Small intestine (tissue), 7 donors: Measurements from ENCODE around the gene ZNF24. TPM values are rescaled to one million over a fixed set of nuclear protein-coding genes. Genes with fewer than 3 reads are reported as not detected.

Experiments
- DNase-seq, 2 donors: peaks; one replicate each; pipeline versions ENCODE4 v3.0.0 to v3.0.0-alpha.2; 2013
- FAIRE-seq: peaks from 2 replicates; lab custom pipeline; 2012; peaks lifted over from hg19 to GRCh38; lab: Jason Lieb, UNC
- H3K27ac ChIP-seq, 3 donors: one replicate each; pipeline ENCODE4 v1.5.1; 2013; ENCODE audit warnings: low read length in 2 of 3, mild to moderate bottlenecking in 2 of 3, control low read depth in 1 of 3, inconsistent platforms in 1 of 3, low read depth in 1 of 3, moderate library complexity in 1 of 3
- H3K27me3 ChIP-seq, 3 donors: one replicate each; pipeline ENCODE4 v1.6.1; 2013; ENCODE audit warnings: low read length in 3 of 3, inconsistent platforms in 1 of 3; ENCODE audit not compliant: control insufficient read depth in 3 of 3, insufficient read depth in 3 of 3
- H3K36me3 ChIP-seq, 3 donors: one replicate each; pipeline ENCODE4 v1.6.1; 2013; ENCODE audit warnings: low read length in 3 of 3, inconsistent platforms in 1 of 3, low read depth in 1 of 3, mild to moderate bottlenecking in 1 of 3, moderate library complexity in 1 of 3; ENCODE audit not compliant: control insufficient read depth in 3 of 3, insufficient read depth in 2 of 3
- H3K4me1 ChIP-seq, 3 donors: one replicate each; pipeline ENCODE4 v1.6.1; 2013; ENCODE audit warnings: low read length in 2 of 3, inconsistent platforms in 1 of 3, low read depth in 1 of 3, mild to moderate bottlenecking in 1 of 3, moderate library complexity in 1 of 3; ENCODE audit not compliant: control insufficient read depth in 3 of 3, insufficient read depth in 2 of 3
- H3K4me3 ChIP-seq, 3 donors: one replicate each; pipeline ENCODE4 v1.5.1; 2013; ENCODE audit warnings: low read length in 3 of 3, control low read depth in 1 of 3, inconsistent platforms in 1 of 3, low read depth in 1 of 3, mild to moderate bottlenecking in 1 of 3, moderate library complexity in 1 of 3
- H3K9me3 ChIP-seq, 2 donors: one replicate each; pipeline ENCODE4 v1.6.1; 2013; ENCODE audit warnings: low read depth in 1 of 2, low read length in 1 of 2; ENCODE audit not compliant: control insufficient read depth in 2 of 2, insufficient read depth in 1 of 2
- WGBS, 3 donors: extraction: QIAGEN DNeasy Blood & Tissue Kit; methylation state at CpG; one replicate each; pipeline ENCODE4 v1.1.7; 2013; 5-methylcytosine and 5-hydroxymethylcytosine counted together
- polyA plus RNA-seq, 4 donors: library from polyadenylated mRNA; stranded (reverse) in 3 of 4; unstranded in 1 of 4; fragments of 200-250 nt in 3 of 4; fragments of 120-200 nt in 1 of 4; gene quantifications; one replicate each; pipeline versions ENCODE4 v1.2.1 to v1.2.3, GENCODE V29; 2013
- donor health status: healthy with polysubstance abuse.
- donor health status: control.
- donor health status: control.
- donor health status: Bipolar disorder and iron deficiency.
- donor health status: healthy.

ZNF24 gene
- polyA plus RNA-seq, 4 donors, result 13.5 to 47.8 (median 14.3) TPM

DNA sequence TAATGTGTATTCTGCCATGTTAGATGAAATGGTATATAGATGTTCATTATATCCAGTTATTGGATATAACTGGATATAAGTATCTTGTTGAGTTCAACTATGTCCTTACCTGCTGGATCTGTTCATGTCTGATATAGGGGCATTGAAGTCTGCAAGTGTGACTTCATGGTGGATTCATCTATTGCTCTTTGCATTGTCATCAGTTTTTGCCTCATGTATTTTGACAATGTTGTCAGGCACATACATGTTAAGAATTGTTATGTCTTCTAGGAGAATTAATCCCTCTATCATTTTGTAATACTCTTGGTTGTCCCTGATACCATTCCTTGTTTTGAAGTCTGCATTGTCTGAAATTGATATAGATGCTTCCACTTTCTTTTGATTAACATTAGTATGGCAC, 15.4 kb downstream of the ZNF24 start:
- H3K27me3 ChIP-seq, result no peaks in the 10 kb centered on the region
- no peak overlapping the region for H3K4me3 ChIP-seq
- H3K4me1 ChIP-seq, result no peaks in the 10 kb centered on the region
- FAIRE-seq (no peak), DNase-seq (no peak)
- peaks cover 0 to 3% of the 10 kb centered on the region in 2 donors for H3K9me3 ChIP-seq
- H3K36me3 ChIP-seq, result peaks cover under 1 to 5% (median 1%) of the 10 kb centered on the region in 3 donors
- H3K27ac ChIP-seq, result no peak overlapping the region

DNA sequence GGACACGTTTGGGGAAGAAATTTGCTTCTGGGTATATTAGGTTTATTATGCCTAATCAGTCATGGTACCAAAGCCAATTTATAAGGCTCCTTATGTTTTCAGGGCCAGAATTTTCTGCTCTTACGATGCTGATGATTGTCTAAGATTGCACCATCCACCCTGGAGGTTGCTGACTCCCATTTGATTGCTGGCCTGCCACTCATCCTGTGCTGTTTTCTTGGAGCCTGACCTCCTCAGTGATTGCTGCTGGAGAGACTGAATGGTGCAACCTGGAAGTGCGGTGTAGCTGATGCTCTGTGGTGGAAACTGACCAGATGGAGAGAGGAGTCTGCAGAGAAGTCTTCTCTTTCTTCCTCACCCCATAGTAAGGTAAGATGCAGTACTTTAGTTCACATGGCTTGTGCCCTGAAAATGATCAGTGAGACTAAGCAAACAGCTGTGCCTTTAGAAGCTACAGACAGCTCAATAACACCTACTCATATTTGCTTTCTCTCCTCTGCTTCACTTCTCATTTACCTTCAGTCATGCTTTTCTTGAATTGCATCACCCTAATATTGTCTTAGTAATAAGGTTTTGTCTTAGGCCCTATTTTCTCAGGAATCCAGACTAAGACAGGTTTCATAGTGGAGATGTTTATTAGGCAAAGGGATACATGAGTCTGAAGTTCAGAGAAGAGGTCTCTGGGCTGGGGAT, 17.4 kb downstream of the ZNF24 start:
- H3K4me1 ChIP-seq, result no peaks in the 10 kb centered on the region
- H3K4me3 ChIP-seq, result no peak overlapping the region
- no peaks in the 10 kb centered on the region for H3K36me3 ChIP-seq
- no peaks in the 10 kb centered on the region for H3K27me3 ChIP-seq
- H3K27ac ChIP-seq, result no peak overlapping the region
- WGBS, 3 donors, result 58 to 68% (median 59%) methylated on average over 3 of the region's 3 CpGs
- DNase-seq (no peak), FAIRE-seq (no peak)
- peaks cover 0 to 3% of the 10 kb centered on the region in 2 donors for H3K9me3 ChIP-seq

DNA sequence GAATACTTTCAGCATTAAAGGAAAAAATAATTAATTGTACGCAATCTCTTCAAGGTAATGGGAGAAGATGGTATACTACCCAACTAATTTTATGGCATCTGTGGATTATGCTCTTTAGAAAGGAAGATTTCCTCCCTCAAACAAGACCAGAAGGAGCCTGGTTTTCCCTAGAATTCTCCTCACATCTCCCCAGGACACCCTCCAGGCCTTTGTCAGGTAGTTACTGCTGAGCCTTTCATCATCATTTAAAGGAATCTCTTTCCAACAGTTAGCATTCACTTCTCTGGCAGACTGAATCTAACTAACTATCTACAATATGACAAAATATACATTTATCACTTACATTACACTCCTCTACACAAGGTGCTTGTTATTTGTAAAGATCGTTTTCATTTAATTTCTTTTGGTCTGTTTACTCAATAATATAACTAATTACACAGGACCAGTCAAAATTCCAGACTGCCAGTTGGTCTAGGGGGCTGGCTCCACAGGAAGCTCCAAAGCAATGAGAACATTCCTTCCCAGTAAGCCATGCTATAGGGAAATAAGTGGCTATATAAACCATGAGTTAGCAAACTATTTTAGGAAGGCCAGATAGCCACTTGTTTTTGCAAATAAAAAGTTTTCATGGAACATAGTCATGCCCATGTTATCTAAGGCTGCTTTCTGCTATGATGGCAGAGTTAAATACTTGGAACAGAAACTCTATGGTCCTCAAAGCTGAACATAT, 19.1 kb downstream of the ZNF24 start:
- no peak for FAIRE-seq
- Histone ChIP-seq H3K9me3 (peaks cover 0 to 3% of the 10 kb centered on the region in 2 donors), H3K27me3 (no peaks in the 10 kb centered on the region), H3K4me3 (no peak overlapping the region), H3K4me1 (no peaks in the 10 kb centered on the region), H3K36me3 (no peaks in the 10 kb centered on the region), H3K27ac (no peak overlapping the region)
- 29 to 80% (median 51%) methylated on average over 2 of the region's 2 CpGs for WGBS, 3 donors
- no peak for DNase-seq

DNA sequence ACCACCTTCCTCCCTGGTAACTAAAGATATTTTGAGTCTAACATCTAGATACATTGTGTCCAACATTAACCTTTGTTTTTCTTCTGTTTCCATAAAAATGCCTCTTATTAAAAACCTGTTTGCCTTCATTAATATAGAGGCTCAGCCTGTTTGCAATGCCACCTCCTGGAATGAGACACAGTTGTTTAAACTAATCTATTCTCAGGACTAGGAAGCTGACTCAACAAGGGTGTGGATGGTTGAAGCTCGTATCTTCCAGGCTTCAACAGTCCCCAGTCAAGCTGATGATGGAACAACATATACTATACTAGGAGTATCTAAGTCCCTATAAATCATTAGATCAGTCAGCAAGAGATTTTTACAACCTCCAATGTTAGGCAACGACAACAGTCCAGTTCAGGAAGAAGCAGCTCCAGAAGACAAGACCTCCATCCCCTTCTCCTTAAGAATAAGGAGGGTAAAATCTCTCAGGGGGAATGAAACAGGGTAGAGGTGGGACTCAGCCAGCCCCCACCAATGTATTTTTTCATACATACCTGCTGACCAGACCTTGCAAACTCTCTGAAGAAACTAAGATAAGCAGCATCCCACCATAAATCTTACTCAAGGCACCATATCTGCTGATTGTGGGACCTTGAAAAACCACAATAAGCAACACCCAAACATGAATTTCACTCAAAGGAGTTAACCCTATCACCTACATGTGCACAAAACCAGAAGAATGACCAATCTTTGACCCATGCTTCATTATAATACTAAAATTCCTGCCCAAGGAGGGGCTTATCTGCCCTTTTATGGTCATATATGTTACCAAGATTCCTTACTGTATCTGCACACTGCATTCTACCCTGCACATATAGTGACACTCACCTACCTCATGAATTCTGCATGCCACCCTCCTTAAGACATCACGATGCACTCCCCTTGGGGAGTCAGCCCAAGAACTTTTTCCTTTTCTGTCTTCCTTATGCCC, 21.4 kb downstream of the ZNF24 start:
- no peaks in the 10 kb centered on the region for H3K36me3 ChIP-seq
- no peak overlapping the region for H3K27ac ChIP-seq
- H3K9me3 ChIP-seq, result no peaks in the 10 kb centered on the region
- H3K27me3 ChIP-seq, result no peaks in the 10 kb centered on the region
- no peaks in the 10 kb centered on the region for H3K4me1 ChIP-seq
- WGBS, 3 donors, result 51 to 68% (median 67%) methylated on average over 3 of the region's 3 CpGs
- FAIRE-seq (no peak), DNase-seq (peak in 1 of 2 donors; percentile 25)
- no peak overlapping the region for H3K4me3 ChIP-seq

DNA sequence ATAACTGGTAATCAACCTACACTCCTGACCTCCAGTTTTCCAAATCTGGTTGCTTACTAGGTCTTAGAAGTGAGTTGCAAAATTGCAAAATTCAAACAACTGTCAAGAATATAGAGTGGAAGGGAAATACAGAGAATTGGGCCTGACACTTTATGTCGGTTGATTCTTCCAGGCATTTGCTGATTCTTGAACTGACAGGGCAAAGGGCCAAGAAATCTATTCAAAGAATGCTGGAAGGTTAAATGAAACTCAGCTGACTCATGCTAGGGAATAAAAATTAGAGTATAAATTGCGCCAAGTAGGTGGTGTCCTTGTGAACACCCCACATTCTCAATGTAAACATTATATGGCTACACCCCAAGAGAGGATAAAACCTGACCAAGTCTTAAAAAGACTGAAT, 32.7 kb downstream of the ZNF24 start:
- H3K27me3 ChIP-seq, result no peaks in the 10 kb centered on the region
- no peak overlapping the region for H3K27ac ChIP-seq
- 75 to 82% (median 78%) methylated on average over 2 of the region's 2 CpGs for WGBS, 3 donors
- H3K4me1 ChIP-seq, result no peaks in the 10 kb centered on the region
- no peak overlapping the region for H3K4me3 ChIP-seq
- FAIRE-seq, result no peak
- DNase-seq, result no peak
- H3K9me3 ChIP-seq, result peaks cover 3 to 43% of the 10 kb centered on the region in 2 donors
- H3K36me3 ChIP-seq, result peaks cover 0 to 7% (median 7%) of the 10 kb centered on the region in 3 donors

DNA sequence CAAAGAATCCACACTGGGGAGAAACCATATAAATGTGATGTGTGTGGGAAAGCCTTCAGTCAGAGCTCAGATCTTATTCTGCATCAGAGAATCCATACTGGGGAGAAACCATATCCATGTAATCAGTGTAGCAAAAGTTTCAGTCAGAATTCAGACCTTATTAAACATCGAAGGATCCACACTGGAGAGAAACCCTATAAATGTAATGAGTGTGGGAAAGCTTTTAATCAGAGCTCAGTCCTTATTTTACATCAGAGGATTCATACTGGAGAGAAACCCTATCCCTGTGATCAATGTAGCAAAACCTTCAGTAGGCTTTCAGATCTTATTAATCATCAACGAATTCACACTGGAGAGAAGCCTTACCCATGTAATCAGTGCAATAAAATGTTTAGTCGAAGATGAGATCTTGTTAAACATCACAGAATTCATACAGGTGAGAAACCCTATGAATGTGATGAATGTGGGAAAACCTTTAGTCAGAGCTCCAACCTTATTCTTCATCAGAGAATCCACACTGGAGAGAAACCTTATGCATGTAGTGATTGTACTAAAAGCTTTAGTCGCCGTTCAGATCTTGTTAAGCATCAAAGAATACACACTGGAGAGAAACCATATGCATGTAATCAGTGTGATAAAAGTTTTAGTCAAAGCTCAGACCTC, 37.5 kb downstream of the ZNF24 start:
- no peak overlapping the region for H3K27ac ChIP-seq
- H3K9me3 ChIP-seq, result peaks cover 3 to 56% of the 10 kb centered on the region in 2 donors
- FAIRE-seq (no peak), DNase-seq (peak in 1 of 2 donors; percentile 6)
- H3K27me3 ChIP-seq, result no peaks in the 10 kb centered on the region
- no peak overlapping the region for H3K4me3 ChIP-seq
- peaks cover 3 to 19% (median 12%) of the 10 kb centered on the region in 3 donors for H3K36me3 ChIP-seq
- WGBS, 3 donors, result 97 to 98% (median 98%) methylated on average over 5 of the region's 5 CpGs
- H3K4me1 ChIP-seq, result no peaks in the 10 kb centered on the region

DNA sequence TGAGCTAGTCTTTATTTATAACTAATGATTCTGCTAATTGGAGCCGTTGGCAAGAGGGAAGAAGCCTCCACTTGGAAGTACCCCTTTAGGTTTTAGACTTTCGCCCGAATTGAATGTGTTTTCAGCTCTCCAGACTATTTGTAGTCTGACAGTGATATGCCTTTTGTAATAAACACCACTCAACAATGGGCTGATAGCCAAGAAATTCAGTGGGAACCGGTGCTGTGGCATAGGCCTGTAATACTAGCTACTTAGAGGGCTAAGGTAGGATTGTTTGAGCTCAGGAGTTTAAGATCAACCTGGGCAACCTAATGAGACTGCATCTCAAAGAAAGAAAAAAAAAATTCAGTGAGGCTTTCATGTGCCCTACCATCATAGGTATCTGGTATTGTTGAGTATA, 40.6 kb downstream of the ZNF24 start:
- Histone ChIP-seq H3K36me3 (peaks cover 11 to 22% (median 12%) of the 10 kb centered on the region in 3 donors), H3K4me1 (no peaks in the 10 kb centered on the region), H3K27ac (no peak overlapping the region), H3K9me3 (peaks cover 1 to 56% of the 10 kb centered on the region in 2 donors), H3K27me3 (no peaks in the 10 kb centered on the region), H3K4me3 (no peak overlapping the region)
- DNase-seq (no peak), FAIRE-seq (no peak)
- WGBS, 3 donors, result 97 to 98% (median 98%) methylated on average over 4 of the region's 4 CpGs
